GM10266 (cell line): ENCODE results near the gene TMEM131.

Source experiments
- DNase-seq: peaks from one replicate; pipeline ENCODE4 v3.0.0; 2012; ENCODE audit errors: extremely low spot score
- TF ChIP-seq, protein P1 (sequence below): IDR thresholded peaks from 2 replicates; pipeline ENCODE4 v1.5.1; 2012; ENCODE audit warnings: mild to moderate bottlenecking, low read depth; ENCODE audit not compliant: control insufficient read depth, insufficient read depth; ENCODE audit errors: missing control alignments

TMEM131 gene

DNA sequence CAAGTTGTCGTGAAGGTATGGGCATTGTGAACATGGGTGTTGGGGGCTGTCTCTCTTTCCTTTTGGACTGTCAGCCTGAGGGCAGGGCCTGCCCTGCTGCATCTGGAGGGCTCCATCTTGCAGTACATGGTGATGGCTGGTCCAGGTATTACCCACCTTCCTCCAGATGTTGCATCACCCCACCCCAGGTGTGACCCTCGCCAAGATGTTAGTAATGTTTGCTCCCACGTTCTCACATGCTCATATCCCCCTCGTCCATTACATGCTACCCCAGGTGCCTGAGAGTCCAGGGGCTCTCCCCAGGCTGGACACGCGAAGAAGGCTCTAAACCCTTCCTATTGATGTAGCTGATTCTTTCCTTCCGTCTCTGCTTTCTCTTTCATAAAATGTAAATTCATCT lies 268.5 kb downstream of the TMEM131 start:
- no peak for DNase-seq

GRCh38 chr2:97726261-97727064 lies 269.3 kb downstream of the TMEM131 start:
- no peak for DNase-seq
- TF ChIP-seq, protein P1, sequence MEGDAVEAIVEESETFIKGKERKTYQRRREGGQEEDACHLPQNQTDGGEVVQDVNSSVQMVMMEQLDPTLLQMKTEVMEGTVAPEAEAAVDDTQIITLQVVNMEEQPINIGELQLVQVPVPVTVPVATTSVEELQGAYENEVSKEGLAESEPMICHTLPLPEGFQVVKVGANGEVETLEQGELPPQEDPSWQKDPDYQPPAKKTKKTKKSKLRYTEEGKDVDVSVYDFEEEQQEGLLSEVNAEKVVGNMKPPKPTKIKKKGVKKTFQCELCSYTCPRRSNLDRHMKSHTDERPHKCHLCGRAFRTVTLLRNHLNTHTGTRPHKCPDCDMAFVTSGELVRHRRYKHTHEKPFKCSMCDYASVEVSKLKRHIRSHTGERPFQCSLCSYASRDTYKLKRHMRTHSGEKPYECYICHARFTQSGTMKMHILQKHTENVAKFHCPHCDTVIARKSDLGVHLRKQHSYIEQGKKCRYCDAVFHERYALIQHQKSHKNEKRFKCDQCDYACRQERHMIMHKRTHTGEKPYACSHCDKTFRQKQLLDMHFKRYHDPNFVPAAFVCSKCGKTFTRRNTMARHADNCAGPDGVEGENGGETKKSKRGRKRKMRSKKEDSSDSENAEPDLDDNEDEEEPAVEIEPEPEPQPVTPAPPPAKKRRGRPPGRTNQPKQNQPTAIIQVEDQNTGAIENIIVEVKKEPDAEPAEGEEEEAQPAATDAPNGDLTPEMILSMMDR = no peak

More for the DNA sequence above, 268.5 kb downstream of the TMEM131 start:
- TF ChIP-seq, protein P1 = no peak

DNA sequence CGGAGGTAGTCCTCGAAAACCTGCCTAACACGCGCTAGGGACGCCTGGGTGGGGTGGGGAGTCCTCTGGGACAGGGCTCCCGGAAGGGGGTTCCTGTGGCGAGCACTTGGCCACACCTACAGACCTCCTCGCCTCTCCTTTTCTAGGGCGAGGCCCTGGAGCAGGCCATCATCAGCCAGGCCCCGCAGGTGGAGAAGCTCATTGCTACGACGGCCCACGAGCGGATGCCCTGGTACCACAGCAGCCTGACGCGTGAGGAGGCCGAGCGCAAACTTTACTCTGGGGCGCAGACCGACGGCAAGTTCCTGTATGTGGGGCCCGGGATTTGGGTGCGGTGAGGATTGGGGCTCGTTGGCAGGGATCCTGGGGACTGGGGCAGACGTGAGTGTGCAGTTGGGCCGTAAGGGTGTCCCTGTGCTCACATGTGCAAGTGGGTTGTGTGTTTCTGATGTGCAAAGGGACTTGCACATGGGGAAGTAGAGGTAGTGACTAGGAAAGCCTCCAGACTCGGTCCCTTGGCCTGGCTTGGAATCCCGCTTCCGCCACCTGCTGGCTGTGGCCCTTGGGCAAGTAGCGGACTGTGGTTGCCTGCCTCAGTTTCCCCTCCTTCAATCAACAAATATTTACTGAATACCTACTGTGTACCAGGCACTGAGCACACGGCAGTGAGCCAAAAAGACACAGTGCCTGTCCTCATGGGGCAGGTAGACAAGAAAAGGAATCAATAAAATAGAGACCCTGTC lies 270.6 kb downstream of the TMEM131 start:
- TF ChIP-seq, protein P1 = no peak
- DNase-seq = no peak

GRCh38 chr2:97724501-97724900 lies 271.2 kb downstream of the TMEM131 start:
- TF ChIP-seq, protein P1 = no peak
- no peak for DNase-seq

DNA sequence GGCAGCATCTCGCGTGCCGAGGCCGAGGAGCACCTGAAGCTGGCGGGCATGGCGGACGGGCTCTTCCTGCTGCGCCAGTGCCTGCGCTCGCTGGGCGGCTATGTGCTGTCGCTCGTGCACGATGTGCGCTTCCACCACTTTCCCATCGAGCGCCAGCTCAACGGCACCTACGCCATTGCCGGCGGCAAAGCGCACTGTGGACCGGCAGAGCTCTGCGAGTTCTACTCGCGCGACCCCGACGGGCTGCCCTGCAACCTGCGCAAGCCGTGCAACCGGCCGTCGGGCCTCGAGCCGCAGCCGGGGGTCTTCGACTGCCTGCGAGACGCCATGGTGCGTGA lies 271.7 kb downstream of the TMEM131 start:
- TF ChIP-seq, protein P1 = no peak
- no peak for DNase-seq

DNA sequence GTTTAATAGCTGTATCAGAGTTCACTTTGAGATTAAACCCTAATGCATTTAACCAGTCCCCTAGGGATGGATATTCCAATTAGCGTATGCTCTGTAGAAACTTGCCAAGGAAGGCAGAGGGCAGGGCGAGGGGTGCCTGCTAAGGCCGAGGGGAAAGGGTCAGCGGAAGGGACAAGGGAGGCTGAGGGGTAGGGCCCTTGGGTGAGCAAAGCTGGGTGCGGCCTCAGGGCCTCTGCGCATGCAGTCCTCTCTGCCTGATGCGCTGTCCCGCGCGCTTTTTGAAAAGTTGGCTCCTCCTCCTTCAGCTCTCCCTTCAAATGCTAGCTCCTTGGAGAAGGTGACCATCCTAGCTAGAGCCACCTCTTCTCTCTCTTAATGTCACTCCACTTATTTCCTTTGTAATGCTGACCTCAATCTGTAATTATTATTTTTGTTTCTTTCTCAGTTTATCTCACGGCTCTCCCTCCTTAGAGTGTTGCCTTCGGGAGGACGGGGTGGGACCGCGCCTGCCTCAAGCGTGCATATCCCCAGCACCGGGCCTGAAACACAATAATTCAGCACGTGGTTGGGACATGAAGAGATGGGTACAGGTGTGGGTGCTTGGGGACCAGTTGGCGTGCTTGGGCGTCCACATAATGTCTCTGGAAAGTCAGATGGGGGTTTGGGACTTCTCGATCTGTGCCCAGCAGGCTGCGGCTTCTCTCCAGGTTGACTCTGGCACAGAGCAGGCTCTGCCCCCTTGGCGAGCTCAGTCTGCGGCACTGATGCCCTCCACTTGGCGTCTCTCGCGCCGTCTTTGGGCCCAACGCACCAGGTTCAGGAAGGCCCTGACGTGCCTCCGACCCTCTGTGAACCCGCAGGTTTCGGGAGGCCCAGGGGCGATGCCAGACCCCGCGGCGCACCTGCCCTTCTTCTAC lies 272.3 kb downstream of the TMEM131 start:
- no peak for DNase-seq
- TF ChIP-seq, protein P1 = no peak

DNA sequence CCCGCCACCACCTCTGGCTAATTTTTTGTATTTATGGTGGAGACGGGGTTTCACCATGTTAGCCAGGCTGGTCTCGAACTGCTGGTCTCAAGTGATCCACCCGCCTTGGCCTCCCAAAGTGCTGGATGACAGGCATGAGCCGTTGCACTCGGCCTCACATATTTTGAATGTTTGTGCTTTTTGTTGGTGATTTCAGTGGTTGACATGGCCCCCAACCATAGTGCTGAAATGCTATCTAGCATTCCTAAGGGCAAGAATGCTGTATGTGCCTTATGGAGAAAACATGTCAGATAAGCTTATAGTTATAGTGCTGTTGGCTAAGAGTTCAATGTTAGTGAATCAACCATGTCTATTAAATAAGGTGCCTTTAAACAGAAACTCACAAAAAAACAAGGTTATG lies 273.5 kb downstream of the TMEM131 start:
- TF ChIP-seq, protein P1 = no peak
- no peak for DNase-seq
